H7 (cell line): ENCODE measurements around the gene TBC1D16. TPM values are rescaled to one million over a fixed set of nuclear protein-coding genes. Genes with fewer than 3 reads are reported as not detected.

Experiments used
- DNase-seq: peaks from one replicate; pipeline ENCODE4 v3.0.0; 2012
- H3K27me3 ChIP-seq: 2 replicates; pipeline ENCODE4 v1.6.0; 2011; ENCODE audit warnings: mild to moderate bottlenecking, low read length; ENCODE audit not compliant: control insufficient read depth, insufficient read depth
- H3K36me3 ChIP-seq: replicated peaks from 2 replicates; pipeline ENCODE4 v1.5.1; 2011; ENCODE audit warnings: low read length; ENCODE audit not compliant: control insufficient read depth, insufficient read depth
- H3K4me3 ChIP-seq: 2 replicates; pipeline ENCODE4 v1.5.1; 2011; ENCODE audit warnings: low read depth, mild to moderate bottlenecking, control low read depth, low read length, moderate library complexity; ENCODE audit not compliant: insufficient read depth
- total RNA-seq: library from RNA; depleted of rRNA; stranded (reverse); fragments of >200 nt; shearing (Covaris generic); gene quantifications from 2 replicates; pipeline ENCODE4 v1.2.3, GENCODE V29; 2014

Gene TBC1D16
- total RNA-seq, 1 experiment from 2014 or later: 95.8 TPM

GRCh38 chr17:80036715-80037477 lies 1.2 kb upstream of the TBC1D16 start:
- H3K36me3 ChIP-seq: no peaks in the 10 kb centered on the region; the same call in 1 of the 2 replicates
- peak; percentile 92 for DNase-seq
- peak overlapping the region; percentile 97 for H3K4me3 ChIP-seq
- no peaks in the 10 kb centered on the region for H3K27me3 ChIP-seq

- Histone ChIP-seq H3K4me3 (peak within 1 kb of the TSS; percentile 97), H3K36me3 (no peaks in the 10 kb centered on the region), H3K27me3 (no peaks in the 10 kb centered on the region)
- peak; percentile 99 for DNase-seq
Observed at GRCh38 chr17:80035937-80036714, 454 bp upstream of the TBC1D16 start, which contains the start of gene CCDC40. Gene CCDC40, plus strand, starts transcription at chr17:80036642. Its CDS starts 21 bp downstream, at chr17:80036663.

- Histone ChIP-seq H3K4me3 (peak overlapping the region; percentile 88), H3K36me3 (no peaks in the 10 kb centered on the region), H3K27me3 (no peaks in the 10 kb centered on the region)
- DNase-seq: peak; percentile 80
Observed at GRCh38 chr17:80034791-80035686, 633 bp downstream of the TBC1D16 start.

- Histone ChIP-seq H3K36me3 (no peaks in the 10 kb centered on the region), H3K4me3 (no peak overlapping the region), H3K27me3 (no peaks in the 10 kb centered on the region)
- no peak for DNase-seq
Observed at GRCh38 chr17:80033840-80034239, 1.8 kb downstream of the TBC1D16 start.

- no peak for DNase-seq
- Histone ChIP-seq H3K36me3 (no peaks in the 10 kb centered on the region; the same call in 1 of the 2 replicates), H3K4me3 (no peak overlapping the region), H3K27me3 (no peaks in the 10 kb centered on the region)
Observed at GRCh38 chr17:80032614-80033171, 3.0 kb downstream of the TBC1D16 start.

- H3K36me3 ChIP-seq: no peaks in the 10 kb centered on the region; the same call in 1 of the 2 replicates
- no peak overlapping the region for H3K4me3 ChIP-seq
- no peaks in the 10 kb centered on the region for H3K27me3 ChIP-seq
- no peak for DNase-seq
Observed at GRCh38 chr17:80031691-80032430, 3.8 kb downstream of the TBC1D16 start.

- Histone ChIP-seq H3K27me3 (no peaks in the 10 kb centered on the region), H3K4me3 (no peak overlapping the region), H3K36me3 (peaks cover 2% of the 10 kb centered on the region; the same call in 1 of the 2 replicates)
- no peak for DNase-seq
Observed at GRCh38 chr17:80030730-80031410, 4.8 kb downstream of the TBC1D16 start.

- peaks cover 2% of the 10 kb centered on the region; the same call in 1 of the 2 replicates for H3K36me3 ChIP-seq
- no peak overlapping the region for H3K4me3 ChIP-seq
- H3K27me3 ChIP-seq: no peaks in the 10 kb centered on the region
- no peak for DNase-seq
Observed at GRCh38 chr17:80029258-80029974, 6.3 kb downstream of the TBC1D16 start.

- H3K36me3 ChIP-seq: peaks cover 2% of the 10 kb centered on the region; the same call in 1 of the 2 replicates
- no peak for DNase-seq
- H3K4me3 ChIP-seq: no peak overlapping the region
- H3K27me3 ChIP-seq: no peaks in the 10 kb centered on the region
Observed at GRCh38 chr17:80028030-80028429, 7.6 kb downstream of the TBC1D16 start.

- peaks cover 2% of the 10 kb centered on the region; the same call in 1 of the 2 replicates for H3K36me3 ChIP-seq
- H3K4me3 ChIP-seq: no peak overlapping the region
- no peaks in the 10 kb centered on the region for H3K27me3 ChIP-seq
- no peak for DNase-seq
Observed at GRCh38 chr17:80027043-80027435, 8.6 kb downstream of the TBC1D16 start.

- no peaks in the 10 kb centered on the region for H3K27me3 ChIP-seq
- no peak for DNase-seq
- H3K36me3 ChIP-seq: peaks cover 2% of the 10 kb centered on the region; the same call in 1 of the 2 replicates
- no peak overlapping the region for H3K4me3 ChIP-seq
Observed at GRCh38 chr17:80026359-80027042, 9.2 kb downstream of the TBC1D16 start.

- DNase-seq: no peak
- H3K36me3 ChIP-seq: peaks cover 2% of the 10 kb centered on the region; the same call in 1 of the 2 replicates
- no peak overlapping the region for H3K4me3 ChIP-seq
- no peaks in the 10 kb centered on the region for H3K27me3 ChIP-seq
Observed at GRCh38 chr17:80025796-80026195, 9.9 kb downstream of the TBC1D16 start.
